NCI-H460 (cell line): ENCODE results near the gene LIFR. TPM values are rescaled to one million over a fixed set of nuclear protein-coding genes. Genes with fewer than 3 reads are reported as not detected.
"Not testable (repeated sequence)": the region's sequence is repeated elsewhere in the genome, so short reads cannot be mapped to it uniquely, and the experiment has no call there.

Experiments
- DNase-seq: peaks from one replicate; pipeline ENCODE4 v3.0.0-alpha.2; 2016; ENCODE audit warnings: low read depth; ENCODE audit errors: extremely low read depth
- total RNA-seq: library from RNA; depleted of rRNA; stranded (reverse); fragments of >200 nt; shearing (Covaris generic); gene quantifications from 2 replicates; pipeline ENCODE4 v1.2.3, GENCODE V29; 2014

LIFR gene
- total RNA-seq, 1 experiment from 2014 or later: 62.4 TPM

- DNase-seq: no peak
Observed at GRCh38 chr5:38528162-38528703, 28.2 kb downstream of the LIFR start.

- DNase-seq: no peak
Observed at GRCh38 chr5:38527475-38527874, 29.0 kb downstream of the LIFR start.

DNA sequence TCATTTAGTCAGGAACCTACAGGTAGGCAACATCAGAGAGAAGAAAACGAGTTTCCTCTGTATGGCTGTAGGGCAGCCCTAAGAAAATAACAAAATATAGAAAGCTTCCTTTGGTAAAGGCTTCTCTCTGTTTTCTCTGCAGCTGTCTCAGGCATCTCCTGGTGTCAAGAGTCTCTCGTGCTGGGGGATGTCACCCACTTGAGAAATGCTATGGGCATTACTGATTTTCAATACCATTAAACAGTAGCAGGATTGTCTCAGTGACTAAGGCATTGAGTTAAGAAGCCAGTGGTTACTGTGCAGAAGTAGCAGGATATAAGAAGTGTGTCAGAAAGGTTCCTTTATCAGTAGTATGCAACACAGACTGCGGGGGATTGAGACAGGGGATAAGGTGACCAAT is 32.4 kb downstream of the LIFR start:
- no peak for DNase-seq

- no peak for DNase-seq
Observed at GRCh38 chr5:38519476-38519875, 37.0 kb downstream of the LIFR start.

DNA sequence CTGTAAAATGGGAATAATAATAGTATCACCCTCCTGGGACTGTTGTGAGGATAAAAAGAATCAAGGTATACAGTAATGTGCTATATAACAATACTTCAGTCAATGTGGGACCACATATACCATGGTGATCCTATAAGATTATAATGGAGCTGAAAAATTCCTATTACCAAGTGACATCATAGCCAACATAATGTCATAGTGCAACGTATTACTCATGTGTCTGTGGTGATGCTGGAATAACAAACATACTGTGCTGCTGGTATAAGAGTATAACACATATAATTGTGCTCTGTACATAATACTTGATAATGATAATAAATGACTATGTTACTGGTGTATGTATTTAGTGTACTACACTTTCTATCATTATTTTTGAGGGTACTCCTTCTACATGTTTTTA is 38.1 kb downstream of the LIFR start:
- DNase-seq: no peak

DNA sequence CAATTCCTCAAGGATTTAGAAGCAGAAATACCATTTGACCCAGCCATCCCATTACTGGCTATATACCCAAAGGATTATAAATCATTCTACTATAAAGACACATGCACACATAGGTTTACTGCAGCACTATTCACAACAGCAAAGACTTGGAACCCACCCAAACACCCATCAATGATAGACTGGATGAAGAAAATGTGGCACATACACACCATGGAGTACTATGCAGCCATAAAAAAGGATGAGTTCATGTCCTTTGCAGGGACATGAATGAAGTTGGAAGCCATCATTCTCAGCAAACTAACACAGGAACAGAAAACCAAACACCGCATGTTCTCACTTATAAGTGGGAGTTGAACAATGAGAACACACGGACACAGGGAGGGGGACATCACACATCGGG is 39.8 kb downstream of the LIFR start:
- not testable (repeated sequence) for DNase-seq

GRCh38 chr5:38515646-38516045 is 40.8 kb downstream of the LIFR start:
- peak; percentile 47 for DNase-seq

DNA sequence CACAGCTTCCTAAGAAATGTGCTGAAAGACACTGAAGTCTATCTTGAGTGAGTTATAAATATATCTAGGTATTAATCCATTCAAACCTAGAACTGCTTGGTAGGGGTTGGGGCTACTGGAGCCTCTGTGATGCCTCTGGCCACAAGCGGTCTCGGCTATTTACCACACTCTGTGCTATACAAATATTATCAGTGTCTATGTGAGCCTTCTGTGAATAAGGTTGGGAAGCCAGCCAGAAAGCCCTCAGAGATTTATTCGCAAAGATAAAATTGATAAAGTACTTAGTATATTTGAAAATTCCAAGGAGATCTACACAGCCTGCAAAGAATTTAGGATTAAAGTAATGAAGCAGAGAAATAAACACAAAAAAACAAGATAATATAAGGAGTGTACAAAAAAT is 41.4 kb downstream of the LIFR start:
- DNase-seq: no peak

DNA sequence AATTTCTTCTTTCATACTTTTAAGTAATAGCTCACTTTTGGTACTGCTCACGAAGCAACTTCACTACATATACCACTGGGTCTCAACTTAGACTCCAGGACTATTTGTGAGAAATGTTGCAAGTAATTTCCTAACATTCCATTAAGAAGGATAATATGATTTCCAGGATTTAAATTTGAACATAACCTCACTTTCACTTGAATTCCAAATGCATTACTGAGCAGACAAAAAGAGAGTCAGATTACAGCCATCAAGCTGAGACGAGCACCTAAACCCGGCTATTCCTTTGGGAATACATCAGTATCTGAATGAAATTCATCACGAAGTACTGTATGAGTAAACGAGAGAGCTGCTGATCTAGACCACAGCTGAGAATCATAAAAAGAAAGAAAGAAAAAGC is 47.3 kb downstream of the LIFR start:
- DNase-seq: no peak

GRCh38 chr5:38506302-38506701 is 50.1 kb downstream of the LIFR start:
- no peak for DNase-seq

- DNase-seq: no peak
Observed at GRCh38 chr5:38500573-38501260, 55.7 kb downstream of the LIFR start.

DNA sequence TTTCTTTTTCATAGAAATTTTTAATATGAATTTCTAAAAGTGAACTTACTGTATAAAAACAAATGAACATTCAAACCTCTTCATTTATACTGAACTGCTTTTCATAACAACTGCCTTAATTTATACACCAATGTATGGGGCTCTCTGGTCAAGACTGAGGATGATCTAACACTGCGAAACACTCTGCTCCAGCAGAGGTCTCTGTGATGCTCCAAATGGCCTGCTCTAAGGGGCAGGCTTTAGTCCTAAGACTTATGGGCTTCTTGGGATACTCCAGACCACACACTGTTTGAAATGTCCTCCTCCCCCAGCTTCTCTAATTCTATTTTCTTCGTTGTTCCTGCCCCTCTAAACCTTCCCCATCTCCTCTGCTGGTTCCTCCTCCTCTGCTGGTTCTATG is 58.5 kb downstream of the LIFR start:
- DNase-seq: peak; percentile 15

DNA sequence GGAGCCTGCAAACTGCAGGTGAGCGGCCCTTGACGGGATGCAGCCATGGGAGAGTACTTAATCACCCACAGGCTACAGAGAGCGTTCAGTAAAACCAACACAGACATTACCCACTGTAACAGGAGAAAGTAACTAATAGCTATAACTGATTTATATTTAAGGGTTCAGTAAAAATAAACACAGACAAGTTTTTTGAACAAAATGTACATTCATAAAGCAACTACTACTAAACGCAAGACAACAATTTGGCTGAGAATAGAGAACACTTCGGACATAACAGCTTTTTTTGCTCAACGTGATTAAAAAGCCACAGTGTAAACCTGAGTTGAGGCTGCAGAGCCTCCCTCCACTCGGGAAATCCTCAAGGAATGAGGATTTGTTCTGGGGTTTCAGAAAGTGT is 61.7 kb downstream of the LIFR start:
- no peak for DNase-seq

- no peak for DNase-seq
Observed at GRCh38 chr5:38494175-38494574, 62.3 kb downstream of the LIFR start.

GRCh38 chr5:38483805-38484398 is 72.5 kb downstream of the LIFR start:
- DNase-seq: no peak

- no peak for DNase-seq
Observed at GRCh38 chr5:38479315-38479904, 77.0 kb downstream of the LIFR start.

- no peak for DNase-seq
Observed at GRCh38 chr5:38478878-38479277, 77.6 kb downstream of the LIFR start.

DNA sequence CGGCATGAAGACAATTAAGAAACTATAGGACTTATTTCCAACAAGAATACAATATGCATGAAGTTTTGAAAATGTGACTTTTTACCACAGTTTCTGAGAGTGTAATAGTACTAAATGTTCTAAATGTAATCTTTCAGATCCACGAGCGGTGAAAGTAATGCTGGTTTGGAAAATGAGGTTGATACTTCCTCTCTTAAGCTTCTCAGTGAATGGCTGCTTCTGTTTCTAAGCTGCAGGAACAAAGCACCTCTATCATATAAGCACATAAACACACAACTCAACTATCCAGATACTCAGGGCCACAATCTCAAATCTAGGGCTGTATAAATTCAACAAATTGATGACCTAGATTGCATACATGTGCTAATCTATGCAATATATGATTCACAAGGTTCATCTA is 78.3 kb downstream of the LIFR start:
- DNase-seq: no peak

DNA sequence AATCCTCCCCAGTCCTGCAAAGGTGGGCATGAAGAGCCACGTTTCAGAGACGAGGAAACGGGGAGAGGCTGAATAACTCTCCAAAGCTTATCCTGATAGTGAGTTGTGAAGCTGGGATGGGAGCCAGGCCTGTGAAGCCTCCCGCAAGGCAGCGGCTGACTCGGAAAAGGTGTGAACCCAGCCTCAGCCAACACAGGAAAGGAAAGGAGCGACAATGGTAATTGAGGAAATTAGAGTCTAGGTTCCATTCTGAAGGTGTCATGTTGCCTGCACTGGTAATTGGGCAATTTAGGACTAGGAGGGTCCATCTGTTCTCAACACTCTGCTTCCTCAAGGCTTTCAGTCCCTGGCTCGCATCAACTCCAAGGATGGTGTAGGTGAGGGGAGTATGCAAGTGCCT is 83.4 kb downstream of the LIFR start:
- DNase-seq: no peak

- no peak for DNase-seq
Observed at GRCh38 chr5:38472541-38472940, 83.9 kb downstream of the LIFR start.

DNA sequence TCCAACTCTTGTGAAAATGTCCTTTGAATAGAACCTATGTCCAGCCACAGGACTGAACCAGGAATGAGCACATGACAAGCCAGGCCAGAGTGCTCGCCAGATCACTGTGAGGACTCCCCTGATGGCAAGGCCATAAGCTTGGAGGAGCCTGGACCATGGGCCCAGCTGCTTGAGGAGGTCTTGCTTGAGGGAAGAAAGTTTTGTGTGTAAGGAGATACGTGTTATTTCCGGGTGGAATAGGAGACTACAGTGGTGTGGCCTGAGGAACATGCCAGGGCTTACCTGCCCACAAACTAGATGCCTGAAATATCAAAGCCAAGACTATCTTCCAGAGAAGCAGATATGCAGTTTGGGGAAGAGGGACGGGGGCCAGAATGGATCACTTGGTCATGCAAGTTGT is 84.7 kb downstream of the LIFR start:
- no peak for DNase-seq

GRCh38 chr5:38469707-38470267 is 86.7 kb downstream of the LIFR start:
- no peak for DNase-seq
